ENCODE results near the gene SLC39A2.

The SLC39A2 gene

GRCh38 chr14:20969336-20969735, 29.8 kb upstream of the SLC39A2 start:
- Histone ChIP-seq H3K4me3 (ENCODE audit: low read depth, low read length) (no peak overlapping the region), H3K4me1 (ENCODE audit: control insufficient read depth, insufficient read depth, low read length) (no peaks in the 10 kb centered on the region), H3K36me3 (ENCODE audit: control insufficient read depth in 2 of 2, insufficient read depth in 1 of 2, low read length in 2 of 2) (no peaks in the 10 kb centered on the region), H3K27ac (ENCODE audit: extremely low read depth, low read depth, low read length) (no peak overlapping the region), H3K9me3 (ENCODE audit: control insufficient read depth, insufficient read depth, low read depth, low read length) (no peaks in the 10 kb centered on the region)
- no peak for TF ChIP-seq ZBTB8A (tag by site-specific recombination; IDR thresholded peaks at IDR 0.05)
- TF ChIP-seq GLI2 (tag by site-specific recombination; IDR thresholded peaks at IDR 0.05; ENCODE audit: borderline replicate concordance, low read depth), result no peak
- no peak for TF ChIP-seq ZNF623 (tag by site-specific recombination; IDR thresholded peaks at IDR 0.05)
- no peak for TF ChIP-seq ZNF416 (tag by site-specific recombination; IDR thresholded peaks at IDR 0.05)
- TF ChIP-seq ZNF175 (tag by site-specific recombination; IDR thresholded peaks at IDR 0.05), result no peak
- TF ChIP-seq TCF7L2 (IDR thresholded peaks at IDR 0.05; ENCODE audit: borderline replicate concordance, low read depth, low read length), result no peak
- TF ChIP-seq, protein P1, sequence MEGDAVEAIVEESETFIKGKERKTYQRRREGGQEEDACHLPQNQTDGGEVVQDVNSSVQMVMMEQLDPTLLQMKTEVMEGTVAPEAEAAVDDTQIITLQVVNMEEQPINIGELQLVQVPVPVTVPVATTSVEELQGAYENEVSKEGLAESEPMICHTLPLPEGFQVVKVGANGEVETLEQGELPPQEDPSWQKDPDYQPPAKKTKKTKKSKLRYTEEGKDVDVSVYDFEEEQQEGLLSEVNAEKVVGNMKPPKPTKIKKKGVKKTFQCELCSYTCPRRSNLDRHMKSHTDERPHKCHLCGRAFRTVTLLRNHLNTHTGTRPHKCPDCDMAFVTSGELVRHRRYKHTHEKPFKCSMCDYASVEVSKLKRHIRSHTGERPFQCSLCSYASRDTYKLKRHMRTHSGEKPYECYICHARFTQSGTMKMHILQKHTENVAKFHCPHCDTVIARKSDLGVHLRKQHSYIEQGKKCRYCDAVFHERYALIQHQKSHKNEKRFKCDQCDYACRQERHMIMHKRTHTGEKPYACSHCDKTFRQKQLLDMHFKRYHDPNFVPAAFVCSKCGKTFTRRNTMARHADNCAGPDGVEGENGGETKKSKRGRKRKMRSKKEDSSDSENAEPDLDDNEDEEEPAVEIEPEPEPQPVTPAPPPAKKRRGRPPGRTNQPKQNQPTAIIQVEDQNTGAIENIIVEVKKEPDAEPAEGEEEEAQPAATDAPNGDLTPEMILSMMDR (tag by site-specific recombination; IDR thresholded peaks at IDR 0.05), result no peak
- TF ChIP-seq ZNF510 (tag by site-specific recombination; IDR thresholded peaks at IDR 0.05; ENCODE audit: insufficient replicate concordance), result no peak
- no peak for TF ChIP-seq ZNF529 (tag by site-specific recombination; IDR thresholded peaks at IDR 0.05; ENCODE audit: insufficient replicate concordance)
- no peak for TF ChIP-seq BCL11B (tag by site-specific recombination; IDR thresholded peaks at IDR 0.05; ENCODE audit: low read depth)
- TF ChIP-seq ZNF610 (tag by site-specific recombination; IDR thresholded peaks at IDR 0.05; ENCODE audit: borderline replicate concordance), result no peak
- TF ChIP-seq SCRT1 (tag by site-specific recombination; IDR thresholded peaks at IDR 0.05; ENCODE audit: borderline replicate concordance), result no peak
- no peak for TF ChIP-seq GLIS2 (tag by site-specific recombination; IDR thresholded peaks at IDR 0.05)
- TF ChIP-seq KLF1 (tag by site-specific recombination; IDR thresholded peaks at IDR 0.05), result no peak
- TF ChIP-seq ZNF433 (tag by site-specific recombination; IDR thresholded peaks at IDR 0.05; ENCODE audit: low read depth), result no peak
- no peak for TF ChIP-seq ZNF404 (tag by site-specific recombination; IDR thresholded peaks at IDR 0.05)
- TF ChIP-seq KLF8 (tag by site-specific recombination; IDR thresholded peaks at IDR 0.05), result no peak
- no peak for TF ChIP-seq HOXC10 (CRISPR knock-in tag; IDR thresholded peaks at IDR 0.05)
- ChIA-PET CTCF (interaction anchor here (0.6 to 3.8 kb wide), 7 partner anchors 18 to 306 kb away, joined by 3 to 61 read pairs (median 6); no protein-coding TSS in a partner anchor), POLR2A (no interaction called here)

- ChIA-PET POLR2A (interaction anchor here (0.6 to 1.6 kb wide), 6 partner anchors 10 to 269 kb away, joined by 3 to 17 read pairs (median 4); no protein-coding TSS in a partner anchor), CTCF (interaction anchor here (0.6 to 4.1 kb wide), 57 partner anchors 8 to 291 kb away, joined by 3 to 61 read pairs (median 5); partner anchors contain the start of gene RNASE2)
- TF ChIP-seq ZNF843 (tag by site-specific recombination; IDR thresholded peaks at IDR 0.05) (no peak), ZNF624 (tag by site-specific recombination; IDR thresholded peaks at IDR 0.05) (no peak), ZBTB48 (tag by site-specific recombination; IDR thresholded peaks at IDR 0.05) (no peak), ZNF558 (tag by site-specific recombination; IDR thresholded peaks at IDR 0.05) (no peak), ZNF549 (tag by site-specific recombination; IDR thresholded peaks at IDR 0.05) (no peak), ZNF596 (tag by site-specific recombination; IDR thresholded peaks at IDR 0.05) (no peak), ZNF707 (tag by site-specific recombination; IDR thresholded peaks at IDR 0.05) (no peak), ZNF155 (tag by site-specific recombination; IDR thresholded peaks at IDR 0.05) (no peak), ZNF658 (tag by site-specific recombination; IDR thresholded peaks at IDR 0.05) (no peak), ZNF791 (tag by site-specific recombination; IDR thresholded peaks at IDR 0.05) (no peak), ZNF623 (tag by site-specific recombination; IDR thresholded peaks at IDR 0.05) (no peak), OVOL3 (tag by site-specific recombination; IDR thresholded peaks at IDR 0.05) (no peak), ZNF311 (tag by site-specific recombination; IDR thresholded peaks at IDR 0.05; ENCODE audit: borderline replicate concordance) (no peak)
- no peaks in the 10 kb centered on the region for H3K36me3 ChIP-seq (ENCODE audit: control insufficient read depth in 2 of 2, insufficient read depth in 1 of 2, low read length in 2 of 2)
- H3K27ac ChIP-seq (ENCODE audit: extremely low read depth, low read depth, low read length), result no peak overlapping the region
- no peak overlapping the region; the same call in 1 of the 2 replicates for H3K4me3 ChIP-seq (ENCODE audit: low read depth, low read length)
- no peaks in the 10 kb centered on the region for H3K9me3 ChIP-seq (ENCODE audit: control insufficient read depth, insufficient read depth, low read depth, low read length)
- H3K4me1 ChIP-seq (ENCODE audit: control insufficient read depth, insufficient read depth, low read length), result no peaks in the 10 kb centered on the region
These were observed 28.5 kb upstream of the SLC39A2 start for GRCh38 chr14:20970647-20970982.
